GM21367 (cell line): Measurements from ENCODE around the gene SYNGR4.
A peak's percentile ranks its signal among the peaks of the same experiment; 100 is the strongest.
"Not testable (repeated sequence)": the region's sequence is repeated elsewhere in the genome, so short reads cannot be mapped to it uniquely, and the experiment has no call there.

Experiments used
- ATAC-seq: cut with Tn5 transposase; IDR thresholded peaks from one replicate; pipeline ENCODE4 v1.9.1; 2021; ENCODE audit not compliant: unreplicated experiment

The SYNGR4 gene, protein sequence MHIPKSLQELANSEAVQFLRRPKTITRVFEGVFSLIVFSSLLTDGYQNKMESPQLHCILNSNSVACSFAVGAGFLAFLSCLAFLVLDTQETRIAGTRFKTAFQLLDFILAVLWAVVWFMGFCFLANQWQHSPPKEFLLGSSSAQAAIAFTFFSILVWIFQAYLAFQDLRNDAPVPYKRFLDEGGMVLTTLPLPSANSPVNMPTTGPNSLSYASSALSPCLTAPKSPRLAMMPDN

DNA sequence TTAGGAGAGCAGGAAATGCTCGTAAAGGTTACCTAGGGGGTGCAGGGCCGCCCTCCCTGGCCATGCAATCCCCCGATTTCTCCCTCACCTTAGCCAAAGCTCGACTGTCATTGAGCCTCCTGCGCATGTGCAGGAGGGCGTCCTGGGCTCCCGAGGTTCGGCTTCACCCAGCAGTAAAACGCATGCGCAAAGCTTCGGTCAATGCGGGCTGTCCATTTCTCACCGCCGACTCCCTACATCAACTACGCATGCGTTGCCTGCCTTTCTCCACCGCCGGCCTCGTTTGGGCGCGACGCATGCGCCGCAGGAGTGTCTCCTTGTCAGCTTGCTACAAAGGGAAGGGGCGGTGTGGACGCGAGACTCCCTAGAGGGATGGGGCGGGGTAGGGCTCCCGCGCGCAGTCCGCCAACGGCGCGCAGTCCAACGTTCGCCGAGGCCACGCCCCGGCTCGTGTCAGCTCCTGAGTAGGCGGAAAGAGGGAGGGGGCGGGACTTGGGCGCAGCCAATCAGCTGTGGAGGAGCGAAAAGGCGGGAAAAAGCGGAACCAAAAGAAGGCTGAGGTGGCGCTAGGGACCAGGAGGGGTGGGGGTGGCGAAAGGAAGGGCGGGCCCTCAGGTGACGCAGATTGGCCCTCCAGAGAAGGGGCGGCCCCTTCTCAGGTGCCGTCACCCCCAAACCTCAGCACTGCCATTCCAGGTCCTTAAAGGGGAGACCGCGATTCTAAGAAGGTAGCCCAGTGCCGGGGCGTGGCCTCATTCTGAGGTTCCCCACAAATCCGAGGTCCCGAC is at the start of gene SYNGR4, which contains the start of gene TMEM143:
Gene SYNGR4, plus strand, starts transcription at position 558 of the 788 bp plus-strand sequence. CDS start 1,476 bp downstream, outside the sequence.
Gene TMEM143, minus strand, starts transcription at position 131 of the 788 bp plus-strand sequence. Its CDS starts 20 bp downstream, at position 111.
- ATAC-seq: peak; percentile 84

DNA sequence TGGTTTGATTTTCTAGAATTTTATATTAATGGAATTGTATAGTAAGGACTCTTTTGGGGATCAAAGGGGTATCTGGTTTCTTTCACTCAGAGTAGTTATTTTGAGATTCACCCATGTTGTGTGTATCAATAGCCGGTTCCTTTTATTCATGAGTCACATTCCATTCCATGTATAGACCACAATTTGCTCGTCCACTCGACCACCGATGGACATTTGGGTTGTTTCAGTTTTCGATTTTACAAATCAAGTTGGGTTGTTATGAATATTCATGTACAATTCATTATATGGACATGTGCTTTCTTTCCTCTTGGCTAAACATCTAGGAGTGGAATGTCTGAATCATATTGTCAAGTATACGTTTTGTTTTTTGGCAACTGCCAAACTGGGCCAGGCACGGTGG is 48.5 kb upstream of the SYNGR4 start:
- no peak for ATAC-seq

DNA sequence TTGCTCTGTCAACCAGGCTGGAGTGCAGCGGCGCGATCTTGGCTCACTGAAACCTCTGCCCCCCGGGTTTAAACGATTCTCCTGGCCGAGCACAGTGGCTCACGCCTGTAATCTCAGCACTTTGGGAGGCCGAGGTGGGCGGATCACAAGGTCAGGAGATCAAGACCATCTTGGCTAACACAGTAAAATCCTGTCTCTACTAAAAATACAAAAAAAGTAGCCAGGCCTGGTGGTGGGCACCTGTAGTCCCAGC is 46.5 kb upstream of the SYNGR4 start:
- not testable (repeated sequence) for ATAC-seq

DNA sequence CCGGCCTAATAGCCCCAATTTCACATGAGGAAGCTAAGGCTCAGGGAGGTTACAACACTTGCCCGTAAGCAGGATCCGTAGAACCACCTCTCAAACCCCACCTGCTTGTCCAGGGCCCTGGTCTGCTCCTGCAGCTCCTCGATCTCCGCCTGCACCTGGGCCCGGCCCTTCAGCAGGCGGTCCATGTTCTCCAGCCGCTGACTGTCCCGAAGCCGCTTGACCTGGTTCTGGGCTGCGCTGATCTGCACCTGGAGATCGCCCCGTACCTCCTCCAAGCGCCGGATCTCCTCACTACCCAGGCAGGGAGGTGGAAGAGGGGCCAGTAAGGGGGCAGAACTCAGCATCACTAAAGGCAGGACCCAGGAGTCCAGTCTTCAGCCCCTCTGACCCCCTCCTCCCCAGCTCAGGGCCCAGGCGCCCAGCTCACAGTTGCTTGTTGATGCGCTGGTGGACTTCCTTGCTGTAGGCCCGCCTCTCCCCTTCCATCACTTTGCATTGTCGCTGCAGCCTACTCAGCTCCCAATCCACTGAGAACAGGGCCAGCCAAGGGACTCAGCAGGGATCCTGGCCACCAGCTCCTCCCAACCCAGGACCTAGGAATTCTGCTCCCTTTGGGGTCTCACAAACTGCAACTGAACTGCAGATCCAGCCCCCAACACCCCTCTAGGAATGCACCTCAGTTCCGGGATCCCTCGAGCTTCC is 45.7 kb upstream of the SYNGR4 start:
- no peak for ATAC-seq

DNA sequence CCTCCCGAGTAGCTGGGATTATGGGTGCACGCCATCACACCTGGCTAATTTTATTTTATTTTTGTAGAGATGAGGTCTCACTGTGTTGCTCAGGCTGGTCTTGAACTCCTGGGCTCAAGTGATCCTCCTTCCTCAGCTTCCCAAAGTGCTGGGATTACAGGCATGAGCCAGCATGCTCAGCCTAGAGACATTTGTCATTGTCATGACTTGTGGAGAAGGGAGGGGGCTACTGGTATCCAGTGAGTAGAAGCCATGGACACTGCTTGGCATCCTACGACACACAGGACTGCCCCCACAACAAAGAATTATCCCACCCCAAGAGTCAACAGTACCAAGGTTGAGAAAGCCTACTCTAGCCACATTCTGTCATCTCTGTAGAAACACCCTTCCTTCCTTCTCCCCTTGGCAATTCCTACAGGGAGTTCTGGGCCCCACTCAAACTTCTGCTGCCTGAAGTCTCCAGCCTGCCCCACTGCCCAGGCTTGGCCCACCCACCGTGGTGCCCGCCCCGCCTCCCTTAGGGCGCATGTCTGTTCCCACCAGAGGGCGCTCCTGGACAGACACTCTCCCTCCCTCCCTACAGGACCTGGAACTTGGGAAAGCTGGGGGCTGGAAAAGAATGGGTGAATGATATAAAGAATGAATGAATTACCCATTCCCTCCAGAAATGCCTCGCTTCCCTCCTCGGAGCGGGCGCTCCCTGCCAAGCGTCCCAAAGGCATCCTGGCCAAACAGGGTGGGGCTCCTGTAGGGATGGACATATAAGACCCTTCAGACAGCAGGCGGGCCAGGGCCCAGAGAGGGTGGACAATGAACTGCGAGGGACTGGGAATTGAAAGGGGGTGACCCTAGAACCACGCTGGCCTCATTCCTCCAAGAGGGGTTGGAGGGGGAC is 44.3 kb upstream of the SYNGR4 start:
- ATAC-seq: no peak

DNA sequence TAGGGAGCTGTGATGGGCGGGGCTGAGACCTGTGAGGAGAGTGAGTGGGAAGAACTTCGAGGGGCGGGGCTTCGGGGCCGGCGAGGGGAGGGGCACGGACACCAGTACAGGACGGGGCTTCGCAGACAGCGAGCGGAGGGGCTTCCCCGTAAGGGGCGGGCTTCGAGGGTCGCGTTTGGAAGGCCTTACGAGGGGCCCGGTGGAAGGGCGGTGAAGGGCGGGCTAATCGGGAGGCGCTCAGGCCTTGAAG is 42.9 kb upstream of the SYNGR4 start:
- ATAC-seq: peak; percentile 40

DNA sequence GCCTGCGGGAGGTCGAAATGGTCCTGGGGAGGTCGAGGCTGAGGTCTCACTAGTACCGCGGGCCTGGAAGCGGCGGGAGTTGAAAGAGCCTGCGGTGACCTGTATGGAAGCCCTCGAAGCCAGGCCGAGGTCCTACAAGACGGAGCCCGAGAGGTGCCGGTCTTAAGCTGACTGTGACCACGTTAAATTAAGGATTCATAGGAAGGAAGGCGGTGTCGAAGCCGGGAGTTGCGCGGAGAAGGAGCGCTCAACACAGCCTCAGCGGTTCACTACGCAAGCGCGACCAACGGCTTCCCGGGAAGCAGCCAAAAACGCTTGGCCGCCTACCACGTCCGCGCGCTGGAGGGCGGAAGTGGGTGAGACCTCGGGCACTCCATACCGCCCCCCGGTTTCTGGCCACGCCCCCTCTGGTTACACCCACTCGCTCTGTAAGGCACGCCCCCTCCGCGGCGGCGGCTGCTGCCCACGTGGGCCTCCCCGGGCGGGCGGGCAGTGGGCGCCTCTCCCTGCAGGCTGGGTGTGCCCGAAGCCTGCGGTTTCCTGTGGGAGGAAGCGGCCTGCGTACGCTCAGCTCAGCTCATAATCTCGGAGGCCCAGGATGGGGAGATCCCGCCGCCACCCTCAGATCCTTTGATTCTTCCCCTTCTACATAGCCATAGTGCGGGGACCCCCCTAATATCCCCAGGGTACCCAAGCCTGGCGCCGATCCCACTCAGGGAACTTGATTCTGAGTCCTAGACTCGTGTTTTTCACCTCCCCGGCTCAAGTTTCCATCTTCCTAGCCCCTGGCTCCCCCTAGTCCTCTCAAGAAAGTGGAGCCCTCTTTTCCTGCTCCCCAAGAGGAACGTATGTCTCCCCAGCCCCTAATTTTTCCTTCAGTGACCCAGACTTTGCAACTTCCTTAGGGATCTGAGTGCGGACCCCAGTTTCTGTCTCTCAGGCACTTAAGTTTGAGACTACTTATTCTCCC is 42.3 kb upstream of the SYNGR4 start:
- ATAC-seq: peak; percentile 43

DNA sequence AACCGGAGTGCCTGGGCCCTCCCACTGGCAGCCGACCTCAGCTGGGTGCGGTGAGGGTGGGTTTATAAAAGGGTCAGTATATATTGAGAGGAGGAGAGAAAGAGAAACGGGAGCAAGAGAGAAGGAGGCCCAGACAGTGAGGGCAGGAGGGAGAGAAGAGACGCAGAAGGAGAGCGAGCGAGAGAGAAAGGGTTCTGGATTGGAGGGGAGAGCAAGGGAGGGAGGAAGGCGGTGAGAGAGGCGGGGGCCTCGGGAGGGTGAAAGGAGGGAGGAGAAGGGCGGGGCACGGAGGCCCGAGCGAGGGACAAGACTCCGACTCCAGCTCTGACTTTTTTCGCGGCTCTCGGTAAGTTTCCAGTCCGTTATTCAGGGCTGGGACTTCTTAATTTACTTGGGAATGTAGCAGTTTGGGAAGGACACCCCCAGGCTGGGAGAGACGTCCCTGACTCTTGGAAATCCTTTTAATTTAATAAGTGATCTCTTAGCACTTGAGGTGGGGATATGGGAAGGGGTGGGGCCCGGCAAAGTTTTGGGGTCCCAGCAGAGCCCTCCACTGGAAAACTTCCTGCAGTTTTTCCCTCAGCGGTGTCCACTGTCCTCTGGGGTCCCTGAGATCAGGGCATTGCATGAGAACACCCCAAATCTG is 38.8 kb upstream of the SYNGR4 start, which contains the start of gene EMP3:
Gene EMP3, plus strand, starts transcription at position 288 of the 646 bp plus-strand sequence. CDS start 1,293 bp downstream, outside the sequence.
- ATAC-seq: no peak

DNA sequence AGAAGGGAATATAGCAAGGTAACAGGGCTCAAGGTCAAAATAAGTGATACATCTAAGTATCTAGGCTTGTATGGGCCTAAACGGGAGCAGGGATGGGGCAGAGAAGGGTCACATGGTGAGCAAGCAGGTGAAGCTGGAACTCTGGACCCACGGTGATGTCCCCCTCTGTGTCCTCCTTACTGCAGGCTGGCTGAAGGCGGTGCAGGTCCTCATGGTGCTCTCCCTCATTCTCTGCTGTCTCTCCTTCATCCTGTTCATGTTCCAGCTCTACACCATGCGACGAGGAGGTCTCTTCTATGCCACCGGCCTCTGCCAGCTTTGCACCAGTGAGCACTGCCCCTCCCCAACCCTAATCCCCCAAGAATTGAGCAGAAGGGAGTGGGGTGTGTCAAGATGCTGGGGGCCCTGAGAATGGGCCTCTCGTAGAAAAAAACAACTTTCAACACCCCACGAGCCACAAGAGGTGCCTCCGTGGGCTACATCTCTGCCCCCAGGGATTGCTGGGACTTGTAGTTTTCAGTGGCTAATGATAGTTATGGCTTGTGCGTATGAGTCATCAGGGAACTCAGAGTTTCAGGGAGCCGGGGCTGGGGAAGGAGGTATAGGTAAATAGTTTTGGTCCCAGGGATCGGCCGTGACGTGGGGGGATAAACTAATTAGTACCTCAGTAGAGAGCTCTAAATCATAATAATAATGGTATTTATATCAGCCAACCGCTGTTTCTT is 34.8 kb upstream of the SYNGR4 start:
- no peak for ATAC-seq

DNA sequence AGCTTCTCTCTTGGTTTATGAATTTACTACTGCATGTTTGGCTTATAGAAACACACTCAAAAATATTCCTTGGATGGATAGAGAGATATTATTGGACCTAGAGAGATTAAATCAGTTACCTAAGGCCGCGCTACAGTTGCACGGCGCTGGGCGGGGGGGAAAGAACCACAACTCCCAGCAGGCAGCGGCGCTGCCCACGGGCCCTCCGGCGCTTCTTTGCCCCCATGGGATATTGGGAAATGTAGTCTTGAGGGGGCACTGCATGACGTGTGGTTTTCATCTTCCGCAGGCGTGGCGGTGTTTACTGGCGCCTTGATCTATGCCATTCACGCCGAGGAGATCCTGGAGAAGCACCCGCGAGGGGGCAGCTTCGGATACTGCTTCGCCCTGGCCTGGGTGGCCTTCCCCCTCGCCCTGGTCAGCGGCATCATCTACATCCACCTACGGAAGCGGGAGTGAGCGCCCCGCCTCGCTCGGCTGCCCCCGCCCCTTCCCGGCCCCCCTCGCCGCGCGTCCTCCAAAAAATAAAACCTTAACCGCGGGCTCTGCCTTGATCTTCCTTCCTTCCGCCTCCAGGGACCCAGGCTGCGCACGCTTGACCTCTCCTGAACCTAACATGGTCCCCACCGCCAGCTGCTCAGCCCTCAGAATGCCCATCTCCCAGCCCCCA is 34.0 kb upstream of the SYNGR4 start:
- peak; percentile 25 for ATAC-seq

DNA sequence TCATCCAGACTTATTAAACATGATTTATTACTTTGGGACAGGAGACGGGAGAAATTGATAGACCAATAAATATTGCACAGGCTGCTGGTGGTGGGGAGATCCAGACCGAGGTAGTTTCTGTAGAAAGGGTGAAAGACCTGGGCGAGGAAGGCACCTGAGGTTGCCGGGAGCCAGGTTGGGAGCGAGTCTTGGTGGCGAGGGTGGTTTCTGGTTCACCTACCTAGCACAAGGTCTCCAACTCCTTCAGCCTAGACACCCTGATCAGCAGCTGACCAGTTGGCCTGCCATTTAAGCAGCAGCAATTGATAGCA is 31.9 kb upstream of the SYNGR4 start:
- ATAC-seq: no peak

DNA sequence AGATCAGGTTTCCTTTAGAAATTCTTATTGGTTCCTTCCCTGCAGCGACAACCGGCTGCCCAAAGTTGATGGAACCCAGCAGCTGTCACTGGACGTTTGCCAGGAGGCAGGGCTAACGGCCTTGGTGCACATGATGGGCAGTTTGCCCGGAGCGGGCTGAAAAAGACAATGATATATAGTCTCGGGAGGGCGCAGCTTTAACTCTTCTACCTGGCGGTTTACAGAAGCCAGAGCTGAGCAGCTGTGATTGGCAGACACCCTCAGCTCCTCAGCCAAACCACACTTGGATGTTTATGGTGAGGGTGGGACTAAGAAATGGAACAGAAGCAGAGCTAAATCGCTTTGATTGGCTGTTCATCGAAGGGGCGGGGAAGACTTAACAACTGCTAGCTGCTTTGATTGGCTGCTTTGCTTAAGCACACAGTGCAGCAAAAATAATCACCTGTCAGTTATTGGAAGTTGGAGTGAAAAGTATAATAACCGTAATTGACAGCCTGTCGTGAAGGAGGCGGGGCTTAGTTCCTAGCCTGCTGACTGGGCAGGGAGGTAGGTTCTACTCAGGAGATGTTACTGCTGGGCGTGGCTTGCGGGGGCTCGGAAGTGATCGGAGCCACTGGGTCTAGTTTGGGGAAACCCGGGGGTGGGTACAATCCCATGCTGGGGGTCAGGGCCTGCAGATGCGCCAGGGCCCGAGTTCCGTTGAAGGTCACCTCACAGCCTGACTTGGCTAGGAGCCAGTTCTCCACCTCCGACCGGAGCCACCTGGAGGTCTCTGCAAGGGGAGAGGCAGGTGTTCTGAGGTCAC is 31.3 kb upstream of the SYNGR4 start:
- ATAC-seq: peak; percentile 48

DNA sequence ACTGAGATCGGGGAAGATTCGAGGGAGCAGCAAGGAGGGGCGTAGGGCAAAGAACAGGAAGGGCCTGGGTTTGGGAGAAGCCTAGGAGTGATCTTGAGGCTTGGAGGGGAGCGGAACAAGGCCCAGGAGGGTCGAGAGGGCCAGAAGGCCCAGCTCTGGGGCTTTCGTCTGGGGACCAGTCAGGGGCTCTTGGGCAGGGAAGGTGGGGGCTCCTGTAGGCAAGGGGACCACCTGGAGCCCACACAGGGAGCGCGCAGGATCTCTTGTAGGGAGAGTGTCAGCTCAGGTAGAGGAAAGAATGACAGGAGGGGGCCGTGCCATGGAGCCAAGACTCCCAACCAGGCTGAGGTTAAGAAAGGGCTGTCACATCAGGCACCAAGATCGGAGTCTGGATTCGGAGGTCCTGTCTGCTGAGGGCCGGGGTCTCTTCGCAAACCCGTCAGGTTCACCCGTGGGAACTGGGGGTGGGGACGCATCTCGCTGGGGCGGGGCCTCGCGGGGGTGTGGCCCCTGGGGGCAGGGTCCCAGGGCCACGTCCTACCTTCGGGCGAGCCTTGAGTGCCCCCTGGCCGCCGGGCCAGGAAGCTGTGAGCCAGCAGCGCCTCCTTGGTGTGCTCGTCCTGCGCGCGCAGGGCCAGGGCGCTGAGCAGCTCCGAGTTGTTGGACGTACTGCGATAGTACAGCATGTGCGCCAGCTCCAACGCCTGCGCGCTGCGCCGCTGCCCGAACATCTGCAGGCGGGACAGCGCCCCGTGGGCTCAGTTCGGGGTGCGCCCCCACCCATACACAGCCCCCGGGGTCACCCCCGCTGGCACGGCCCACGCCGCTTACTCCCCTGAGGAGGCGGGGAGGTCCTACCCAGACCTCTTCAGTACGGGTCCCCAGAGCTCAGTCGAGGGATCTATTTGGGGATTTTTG is 30.4 kb upstream of the SYNGR4 start:
- ATAC-seq: peak; percentile 44

DNA sequence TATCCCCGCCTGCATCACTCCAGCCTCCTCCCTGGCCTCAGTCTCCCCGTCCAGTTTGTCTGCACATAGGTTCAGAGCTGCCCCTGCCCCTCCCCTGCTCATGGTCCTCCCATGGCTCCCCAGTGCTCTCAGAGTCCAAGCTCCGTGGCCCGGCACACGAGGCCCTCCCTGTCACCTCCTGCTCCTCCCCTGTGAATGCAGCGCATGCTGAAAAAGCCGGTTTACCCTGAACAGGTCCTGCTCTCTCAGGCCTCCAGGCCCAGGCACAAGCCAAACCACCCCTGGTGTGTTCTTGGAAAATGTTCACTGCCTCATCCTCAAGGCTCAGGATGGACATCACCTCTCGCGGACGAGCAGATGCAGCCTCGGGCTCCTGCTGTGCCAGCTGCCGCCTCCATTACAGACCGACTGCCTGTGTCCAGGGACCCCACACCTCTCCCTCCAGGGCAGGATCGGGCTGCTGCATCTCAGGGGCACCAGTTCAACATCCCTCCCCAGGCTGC is 25.9 kb upstream of the SYNGR4 start:
- no peak for ATAC-seq

DNA sequence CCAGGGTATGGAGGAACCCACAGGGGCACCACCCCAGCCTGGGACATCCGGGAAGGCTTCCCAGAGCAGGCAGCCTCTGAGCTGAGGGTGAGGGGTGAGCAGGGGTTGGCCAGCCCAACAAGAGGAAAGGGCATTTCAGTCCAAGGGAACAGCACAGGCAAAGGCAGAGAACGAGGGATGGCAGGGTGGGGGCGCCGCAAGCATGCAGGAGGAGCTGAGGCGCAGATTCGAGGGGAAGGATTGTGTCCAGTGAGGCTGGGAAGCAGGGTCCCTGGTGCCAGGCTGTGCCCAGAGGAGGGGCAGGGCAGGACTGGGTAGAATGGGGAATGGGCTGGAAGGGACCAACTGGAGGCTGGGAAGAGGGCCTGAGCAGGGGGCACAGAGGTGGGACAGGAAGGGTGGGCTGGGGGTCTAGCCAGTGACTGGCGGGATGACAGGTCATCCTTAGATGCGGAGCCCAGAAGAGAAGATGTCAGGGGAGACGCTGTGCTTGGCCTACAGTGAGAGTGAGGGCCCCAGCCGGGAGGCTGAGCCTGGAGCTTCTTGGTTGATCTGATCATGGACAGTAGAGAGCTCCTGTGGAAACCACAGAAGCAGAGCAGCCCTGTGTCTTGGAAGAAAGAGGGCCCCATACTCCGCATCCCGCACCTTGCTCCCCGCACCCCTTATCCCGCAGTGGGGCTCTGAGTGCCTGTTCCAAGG is 25.2 kb upstream of the SYNGR4 start:
- ATAC-seq: no peak

DNA sequence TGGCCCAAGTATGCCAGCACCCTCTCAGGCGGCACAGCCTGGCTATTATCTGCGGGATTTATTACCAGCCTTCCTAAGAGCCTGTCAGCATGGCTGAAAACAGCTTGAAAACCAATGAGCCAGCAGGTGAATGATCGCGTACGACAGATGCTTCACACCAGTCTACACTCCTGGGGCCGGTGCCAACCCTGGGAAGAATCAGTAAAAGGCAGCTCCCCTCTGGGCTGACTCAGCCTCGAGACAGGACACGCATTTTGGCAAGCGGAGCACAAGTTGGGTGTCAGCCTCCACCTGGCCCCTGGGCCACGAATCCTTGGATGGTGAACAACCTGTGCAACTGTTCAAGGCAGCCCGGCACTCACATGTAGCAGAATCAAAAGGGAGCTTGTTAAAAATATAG is 23.2 kb upstream of the SYNGR4 start:
- ATAC-seq: no peak
